GM12878 (cell line): ENCODE data around the gene YIF1B. TPM values are rescaled to one million over a fixed set of nuclear protein-coding genes. Genes with fewer than 3 reads are reported as not detected.

Experiments used
- ATAC-seq: fragments of 200-7000 bp; cut with Tn5 transposase; 3 replicates; pipeline ENCODE4 v1.9.1; 2020; ENCODE audit warnings: mild to moderate bottlenecking, moderate library complexity
- BruUV-seq: library from RNA; stranded (reverse); fragments of 400-500 nt; replicated peaks from 2 replicates; lab custom pipeline; 2021; lab: Mats Ljungman, UMichigan
- CTCF ChIA-PET: fragments of 300-600 bp; sonication (Branson Sonifier 250); formaldehyde crosslinking; extraction: SDS; loops from one replicate; lab custom pipeline; 2021; ENCODE audit warnings: inconsistent platforms; lab: Yijun Ruan, JAX
- POLR2A ChIA-PET: fragments of 350-600 bp; formaldehyde crosslinking; extraction: SDS; loops from one replicate; lab custom pipeline; 2021; ENCODE audit warnings: inconsistent platforms; lab: Charles Lee
- RAD21 ChIA-PET: fragments of 300-600 bp; sonication (Branson Sonifier 250); formaldehyde crosslinking; loops from one replicate; lab custom pipeline; 2023; ENCODE audit warnings: antibody characterized with exemption; ENCODE audit not compliant: unreplicated experiment; lab: Charles Lee
- SMC1A ChIA-PET: fragments of 300-600 bp; sonication (Branson Sonifier 250); formaldehyde crosslinking; loops from one replicate; lab custom pipeline; 2023; ENCODE audit not compliant: unreplicated experiment, uncharacterized antibody; lab: Charles Lee
- DNase-seq: peaks from one replicate; pipeline ENCODE4 v3.0.0-alpha.2; 2011; ENCODE audit warnings: low read depth, low spot score
- FAIRE-seq: peaks from 3 replicates; lab custom pipeline; 2011; peaks lifted over from hg19 to GRCh38; lab: Jason Lieb, UNC
- H2AFZ ChIP-seq: 2 replicates; pipeline ENCODE4 v1.6.0; 2011; ENCODE audit warnings: low read depth, low read length, control low read depth; ENCODE audit not compliant: control insufficient read depth
- H3K27ac ChIP-seq: 2 replicates; pipeline ENCODE4 v1.5.1; 2011; ENCODE audit warnings: control low read depth; ENCODE audit not compliant: control insufficient read depth, insufficient read depth
- H3K27me3 ChIP-seq, 2 experiments: replicated peaks in 1 of 2; 2 replicates each; pipeline versions ENCODE4 v1.6.0 to v1.6.1; 2011; ENCODE audit warnings: low read length in 1 of 2; ENCODE audit not compliant: control insufficient read depth in 2 of 2, insufficient read depth in 2 of 2
- H3K36me3 ChIP-seq, 2 experiments: 2 replicates each; pipeline ENCODE4 v1.5.1; 2011; ENCODE audit warnings: low read length in 1 of 2; ENCODE audit not compliant: control insufficient read depth in 2 of 2, insufficient read depth in 2 of 2
- H3K4me1 ChIP-seq: 2 replicates; pipeline ENCODE4 v1.6.1; 2011; ENCODE audit warnings: mild to moderate bottlenecking, low read length, moderate library complexity, mixed read lengths; ENCODE audit not compliant: control insufficient read depth, insufficient read depth
- H3K4me2 ChIP-seq: 2 replicates; pipeline ENCODE4 v1.6.0; 2011; ENCODE audit warnings: control low read depth; ENCODE audit not compliant: control insufficient read depth, insufficient read depth
- H3K4me3 ChIP-seq: fragments of 200-600 bp; sonication (generic); 2 replicates; pipeline ENCODE4 v1.5.1; 2016
- H3K79me2 ChIP-seq: 2 replicates; pipeline ENCODE4 v1.6.0; 2011; ENCODE audit warnings: low read length; ENCODE audit not compliant: control insufficient read depth, insufficient read depth
- H3K9ac ChIP-seq: 2 replicates; pipeline ENCODE4 v1.8.0; 2011; ENCODE audit warnings: low read length, control low read depth, mixed read lengths; ENCODE audit not compliant: control insufficient read depth, insufficient read depth
- H3K9me3 ChIP-seq: replicated peaks from 3 replicates; pipeline ENCODE4 v1.5.1; 2011; ENCODE audit warnings: mild to moderate bottlenecking, low read length; ENCODE audit not compliant: control insufficient read depth, insufficient read depth
- H4K20me1 ChIP-seq: 2 replicates; pipeline ENCODE4 v1.6.0; 2011; ENCODE audit not compliant: control insufficient read depth, insufficient read depth
- BCL11A ChIP-seq: IDR thresholded peaks from 2 replicates; pipeline ENCODE4 v1.6.1; 2011; ENCODE audit warnings: low read depth, low read length
- BCL3 ChIP-seq: IDR thresholded peaks from 2 replicates; pipeline ENCODE4 v1.6.1; 2011; ENCODE audit warnings: borderline replicate concordance, low read depth, mild to moderate bottlenecking, moderate library complexity, low read length; ENCODE audit not compliant: insufficient read depth, poor library complexity, severe bottlenecking
- CBX5 ChIP-seq: sonication (generic); IDR thresholded peaks from 2 replicates; pipeline ENCODE4 v1.6.1; 2016; ENCODE audit warnings: low read depth, moderate library complexity, mild to moderate bottlenecking, inconsistent platforms
- EED ChIP-seq: sonication (generic); IDR thresholded peaks from 2 replicates; pipeline ENCODE4 v1.6.1; 2016; ENCODE audit warnings: antibody characterized with exemption, low read depth
- ESRRA ChIP-seq: IDR thresholded peaks from 2 replicates; pipeline ENCODE4 v1.6.1; 2012; ENCODE audit warnings: mild to moderate bottlenecking, low read length, improper control_type of control experiment
- HDAC6 ChIP-seq: fragments of 200-600 bp; sonication (generic); IDR thresholded peaks from one replicate; pipeline ENCODE4 v1.8.0; 2017; ENCODE audit warnings: antibody characterized with exemption; ENCODE audit not compliant: unreplicated experiment
- IRF4 ChIP-seq: IDR thresholded peaks from 2 replicates; pipeline ENCODE4 v1.6.1; 2011; ENCODE audit warnings: low read depth, low read length
- IRF5 ChIP-seq: fragments of 450-650 bp; IDR thresholded peaks from 2 replicates; pipeline ENCODE4 v1.6.1; 2017; ENCODE audit warnings: borderline replicate concordance
- LARP7 ChIP-seq: fragments of 450-650 bp; IDR thresholded peaks from 2 replicates; pipeline ENCODE4 v1.6.1; 2017; ENCODE audit warnings: mild to moderate bottlenecking
- PAX5 ChIP-seq: IDR thresholded peaks from 2 replicates; pipeline ENCODE4 v1.6.1; 2011; ENCODE audit warnings: low read depth, low read length, borderline replicate concordance
- RBBP5 ChIP-seq: fragments of 200-600 bp; sonication (generic); conservative IDR thresholded peaks from 2 replicates; pipeline ENCODE4 v1.6.1; 2016
- SREBF1 ChIP-seq: IDR thresholded peaks from 2 replicates; pipeline ENCODE4 v1.6.1; 2012; ENCODE audit warnings: mild to moderate bottlenecking, low read length
- STAT3 ChIP-seq: IDR thresholded peaks from 2 replicates; pipeline ENCODE4 v1.6.1; 2011; ENCODE audit warnings: low read depth, low read length, improper control_type of control experiment
- USF2 ChIP-seq: IDR thresholded peaks from 2 replicates; pipeline ENCODE4 v1.6.1; 2011; ENCODE audit warnings: low read depth, low read length, improper control_type of control experiment, borderline replicate concordance
- ZBTB33 ChIP-seq: fragments of 450-650 bp; IDR thresholded peaks from 2 replicates; pipeline ENCODE4 v1.6.1; 2017; ENCODE audit warnings: mild to moderate bottlenecking
- ZSCAN29 ChIP-seq: fragments of 450-650 bp; IDR thresholded peaks from 2 replicates; pipeline ENCODE4 v1.6.1; 2017; ENCODE audit warnings: mild to moderate bottlenecking, moderate library complexity
- WGBS: methylation state at CpG from one replicate; pipeline ENCODE4 v1.1.6; 2016; ENCODE audit warnings: low lambda C conversion rate; ENCODE audit not compliant: insufficient replicate concordance, insufficient coverage; ENCODE audit errors: missing lambda C conversion rate; 5-methylcytosine and 5-hydroxymethylcytosine counted together
- in situ Hi-C: fragments of 300-500 bp; cut with MboI; formaldehyde crosslinking; loops from 9 replicates; pipeline ENCODE4 v1.14.3; 2018; ENCODE audit warnings: mixed read lengths
- intact Hi-C: fragments of 100-400 bp; cut with micrococcal nuclease; formaldehyde crosslinking; loops from one replicate; pipeline ENCODE4 v1.14.2; 2022; ENCODE audit not compliant: unreplicated experiment
- polyA plus RNA-seq, 11 experiments: library from polyadenylated mRNA; depleted of rRNA in 4 of 11; unstranded in 6 of 11; stranded (reverse) in 5 of 11; fragments of >200 nt; fragmentation: Nextera tagmentation in 4 of 11; fragmentation: Illumina TruSeq in 1 of 11; extraction: Ambion mirVana in 4 of 11; extraction: Trizol in 1 of 11; gene quantifications; 1 replicate in 1 of 11; 2 replicates in 10 of 11; pipeline versions ENCODE4 v1.2.1 to v1.2.3, GENCODE V29; 2011 to 2016; ENCODE audit warnings: inconsistent platforms in 2 of 11, missing spikeins in 2 of 11, low read depth in 1 of 11
- total RNA-seq, 4 experiments: library from RNA; depleted of rRNA in 3 of 4; stranded (reverse); fragments of >200 nt in 3 of 4; fragmentation: Illumina TruSeq in 1 of 4; extraction: Trizol in 1 of 4; gene quantifications; 2 replicates each; pipeline versions ENCODE4 v1.2.1 to v1.2.3, GENCODE V29; 2013 to 2021

YIF1B gene
- total and polyA plus RNA-seq, 10 of the 15 experiments (the other 5 are each of a cell fraction or from before 2014, with no cell fraction given): 1.3 to 106 (median 53.5) TPM

GRCh38 chr19:38283271-38283670 is 32.5 kb downstream of the YIF1B start:
- BruUV-seq: no TSS peak
- Histone ChIP-seq H3K4me3 (no peak overlapping the region), H3K27me3 (no peaks in the 10 kb centered on the region), H3K4me2 (no peak overlapping the region), H3K27ac (no peak overlapping the region), H3K9ac (no peak overlapping the region), H3K4me1 (peaks cover 8% of the 10 kb centered on the region), H4K20me1 (no peaks in the 10 kb centered on the region), H2AFZ (no peak overlapping the region), H3K36me3 (no peaks in the 10 kb centered on the region), H3K9me3 (no peaks in the 10 kb centered on the region), H3K79me2 (no peaks in the 10 kb centered on the region)
- FAIRE-seq (no peak), ATAC-seq (no peak), DNase-seq (no peak)
- SMC1A ChIA-PET: no interaction called here
- WGBS: 78% methylated on average over 8 of the region's 8 CpGs
- TF ChIP-seq USF2: no peak
- TF ChIP-seq BCL11A: no peak
- TF ChIP-seq ESRRA: no peak
- no peak for TF ChIP-seq BCL3
- TF ChIP-seq ZSCAN29: no peak
- TF ChIP-seq SREBF1: no peak
- TF ChIP-seq CBX5: no peak
- TF ChIP-seq ZBTB33: no peak
- TF ChIP-seq IRF5: no peak
- TF ChIP-seq RBBP5: no peak
- TF ChIP-seq PAX5: no peak
- no peak for TF ChIP-seq STAT3
- no peak for TF ChIP-seq HDAC6
- no peak for TF ChIP-seq EED
- TF ChIP-seq LARP7: no peak
- no peak for TF ChIP-seq IRF4
- intact Hi-C loops: no loop called here
- RAD21 ChIA-PET: no interaction called here
- in situ Hi-C loops: no loop called here
- POLR2A ChIA-PET: interaction anchor here (0.5 kb wide), 1 partner anchor 225 kb away, joined by 4 read pairs; no protein-coding TSS in a partner anchor
- CTCF ChIA-PET: interaction anchor here (0.8 kb wide), 1 partner anchor 18 kb away, joined by 3 read pairs; no protein-coding TSS in a partner anchor
